CD4-positive, alpha-beta T cell (primary cell): ENCODE data around the gene C10orf71. TPM values are rescaled to one million over a fixed set of nuclear protein-coding genes. Genes with fewer than 3 reads are reported as not detected.

ENCODE experiments used
- ATAC-seq: fragments of 200-7000 bp; cut with Tn5 transposase; one replicate; pipeline ENCODE4 v1.10.0; 2022; ENCODE audit warnings: mild to moderate bottlenecking; ENCODE audit not compliant: poor library complexity
- CTCF ChIA-PET: fragments of 350-600 bp; sonication (Branson Sonifier 250); formaldehyde crosslinking; loops from one replicate; lab custom pipeline; 2021; ENCODE audit warnings: antibody characterized with exemption, inconsistent platforms; lab: Charles Lee
- POLR2A ChIA-PET: fragments of 350-600 bp; sonication (Branson Sonifier 250); formaldehyde crosslinking; loops from one replicate; lab custom pipeline; 2021; ENCODE audit warnings: antibody characterized with exemption, inconsistent platforms; lab: Charles Lee
- DNase-seq, 14 experiments: peaks; one replicate each; pipeline ENCODE4 v3.0.0-alpha.2; 2013 to 2020; ENCODE audit warnings: mixed read lengths in 2 of 14
- H3K27ac ChIP-seq, 2 donors: one replicate each; pipeline versions ENCODE4 v1.5.1 to v1.7.0; 2013; ENCODE audit warnings: low read length in 2 of 2, low read depth in 1 of 2, mild to moderate bottlenecking in 1 of 2
- H3K27me3 ChIP-seq, 2 experiments: 1 replicate in 1 of 2; 2 replicates in 1 of 2; pipeline versions ENCODE4 v1.6.1 to v1.7.0; 2013; ENCODE audit warnings: low read length in 2 of 2, control low read depth in 1 of 2, mild to moderate bottlenecking in 1 of 2, moderate library complexity in 1 of 2; ENCODE audit not compliant: insufficient read depth in 2 of 2, control insufficient read depth in 1 of 2
- H3K36me3 ChIP-seq: one replicate; pipeline ENCODE4 v1.6.1; 2013; ENCODE audit warnings: low read length, control low read depth; ENCODE audit not compliant: insufficient read depth
- H3K4me1 ChIP-seq: one replicate; pipeline ENCODE4 v1.6.1; 2013; ENCODE audit warnings: low read length, control low read depth; ENCODE audit not compliant: insufficient read depth
- H3K4me3 ChIP-seq: one replicate; pipeline ENCODE4 v1.5.1; 2013; ENCODE audit warnings: mild to moderate bottlenecking, low read length, moderate library complexity
- H3K9me3 ChIP-seq, 2 experiments: 1 replicate in 1 of 2; 2 replicates in 1 of 2; pipeline versions ENCODE4 v1.6.1 to v1.7.0; 2013; ENCODE audit warnings: low read length in 2 of 2, mild to moderate bottlenecking in 2 of 2, control low read depth in 1 of 2, moderate library complexity in 1 of 2; ENCODE audit not compliant: control insufficient read depth in 1 of 2, insufficient read depth in 1 of 2
- H3K27ac Mint-ChIP-seq: one replicate; pipeline ENCODE4 v1.8.0; 2020; ENCODE audit warnings: mixed read lengths
- H3K27me3 Mint-ChIP-seq: one replicate; pipeline ENCODE4 v1.8.0; 2021; ENCODE audit warnings: mixed read lengths
- H3K36me3 Mint-ChIP-seq: one replicate; pipeline ENCODE4 v1.8.0; 2021; ENCODE audit warnings: low read depth, mixed read lengths
- H3K4me1 Mint-ChIP-seq: one replicate; pipeline ENCODE4 v1.8.0; 2021; ENCODE audit warnings: low read depth, mixed read lengths
- H3K4me3 Mint-ChIP-seq: one replicate; pipeline ENCODE4 v1.8.0; 2020; ENCODE audit warnings: mild to moderate bottlenecking, mixed read lengths
- H3K9me3 Mint-ChIP-seq: one replicate; pipeline ENCODE4 v1.8.0; 2020; ENCODE audit warnings: mixed read lengths
- CTCF ChIP-seq: fragments of 200-600 bp; IDR thresholded peaks from one replicate; pipeline ENCODE4 v1.8.0; 2022; ENCODE audit warnings: antibody characterized with exemption, mild to moderate bottlenecking
- intact Hi-C, 2 experiments: fragments of 100-400 bp; cut with DNase I in 1 of 2; cut with micrococcal nuclease in 1 of 2; formaldehyde crosslinking; loops; one replicate each; pipeline versions ENCODE4 v1.15.1 to v1.9.0; 2023 to 2025; cut with DNase I, micrococcal nuclease
- total RNA-seq, 174 experiments: library from RNA in 2 of 174; stranded (reverse) in 2 of 174; gene quantifications; one replicate each; pipeline ENCODE4 v1.2.3 and lab custom pipeline; 2021 to 2026

Gene C10orf71
- total RNA-seq, 2 experiments from 2014 or later: not detected

- no peaks in the 10 kb centered on the region for H3K4me1 Mint-ChIP-seq
- Histone ChIP-seq H3K4me3 (no peak overlapping the region), H3K9me3 (no peaks in the 10 kb centered on the region), H3K4me1 (no peaks in the 10 kb centered on the region), H3K27me3 (no peaks in the 10 kb centered on the region), H3K36me3 (no peaks in the 10 kb centered on the region), H3K27ac (no peak overlapping the region)
- H3K9me3 Mint-ChIP-seq: no peaks in the 10 kb centered on the region
- no peak for DNase-seq
- TF ChIP-seq CTCF: no peak
- H3K36me3 Mint-ChIP-seq: no peaks in the 10 kb centered on the region
- H3K27ac Mint-ChIP-seq: no peak overlapping the region
- no peaks in the 10 kb centered on the region for H3K27me3 Mint-ChIP-seq
- intact Hi-C loops: no loop called here
- ATAC-seq: no peak
- POLR2A ChIA-PET: no interaction called here
- CTCF ChIA-PET: no interaction called here
- no peak overlapping the region for H3K4me3 Mint-ChIP-seq
Observed at GRCh38 chr10:49289480-49289879, 9.5 kb upstream of the C10orf71 start.

DNA sequence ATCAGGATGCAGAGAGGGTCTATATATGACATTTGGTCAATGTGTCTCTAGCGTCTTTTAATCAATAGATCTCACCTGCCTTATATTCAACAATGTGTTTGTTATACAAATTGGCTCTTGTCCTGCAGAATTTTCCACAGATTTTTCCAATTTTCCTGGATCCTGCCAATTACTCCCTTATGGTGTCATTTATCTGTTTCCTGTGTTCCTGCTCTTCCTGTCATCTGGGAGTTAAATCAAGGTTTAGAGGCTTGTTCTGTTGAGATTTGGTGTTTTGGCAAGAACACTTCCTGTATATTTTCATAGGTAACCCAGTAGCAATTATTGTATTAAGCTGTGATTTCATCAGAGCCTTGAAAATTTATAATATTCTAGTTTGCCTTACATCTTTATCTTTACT, 8.8 kb upstream of the C10orf71 start:
- Histone ChIP-seq H3K27ac (no peak overlapping the region), H3K36me3 (no peaks in the 10 kb centered on the region), H3K4me1 (no peaks in the 10 kb centered on the region), H3K4me3 (no peak overlapping the region), H3K27me3 (no peaks in the 10 kb centered on the region), H3K9me3 (no peaks in the 10 kb centered on the region)
- ChIA-PET CTCF (no interaction called here), POLR2A (no interaction called here)
- no peak overlapping the region for H3K4me3 Mint-ChIP-seq
- no peaks in the 10 kb centered on the region for H3K9me3 Mint-ChIP-seq
- no peaks in the 10 kb centered on the region for H3K36me3 Mint-ChIP-seq
- DNase-seq (no peak), ATAC-seq (no peak)
- H3K27ac Mint-ChIP-seq: no peak overlapping the region
- no peaks in the 10 kb centered on the region for H3K27me3 Mint-ChIP-seq
- H3K4me1 Mint-ChIP-seq: no peaks in the 10 kb centered on the region
- intact Hi-C loops: no loop called here
- TF ChIP-seq CTCF: no peak

DNA sequence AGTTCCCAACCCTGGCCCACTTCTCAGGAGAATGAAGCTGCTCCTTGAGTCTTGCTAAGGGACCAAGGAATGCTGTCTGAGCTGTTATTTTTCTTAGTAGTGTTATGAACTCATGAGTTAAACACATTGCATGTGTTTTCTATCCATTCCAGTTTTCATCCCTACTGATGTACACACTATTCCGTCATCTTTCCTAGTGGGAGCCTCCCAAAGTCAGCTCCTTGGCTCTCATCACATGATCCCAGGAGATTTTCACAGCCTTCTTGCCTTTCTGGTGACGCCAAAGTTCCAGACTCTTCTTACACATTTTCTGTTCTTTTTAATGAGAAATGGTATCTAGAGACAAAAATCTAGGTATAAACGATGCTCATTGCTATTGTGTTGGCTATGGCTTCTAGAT, 8.4 kb upstream of the C10orf71 start:
- no peaks in the 10 kb centered on the region for H3K9me3 Mint-ChIP-seq
- POLR2A ChIA-PET: no interaction called here
- CTCF ChIA-PET: no interaction called here
- H3K27ac Mint-ChIP-seq: no peak overlapping the region
- Histone ChIP-seq H3K27me3 (no peaks in the 10 kb centered on the region), H3K27ac (no peak overlapping the region), H3K9me3 (no peaks in the 10 kb centered on the region), H3K36me3 (no peaks in the 10 kb centered on the region), H3K4me1 (no peaks in the 10 kb centered on the region), H3K4me3 (no peak overlapping the region)
- intact Hi-C loops: no loop called here
- TF ChIP-seq CTCF: no peak
- H3K4me1 Mint-ChIP-seq: no peaks in the 10 kb centered on the region
- DNase-seq (no peak), ATAC-seq (no peak)
- no peak overlapping the region for H3K4me3 Mint-ChIP-seq
- no peaks in the 10 kb centered on the region for H3K27me3 Mint-ChIP-seq
- no peaks in the 10 kb centered on the region for H3K36me3 Mint-ChIP-seq
